HFFc6 (cell line): ENCODE results near the gene TUBD1. TPM values are rescaled to one million over a fixed set of nuclear protein-coding genes. Genes with fewer than 3 reads are reported as not detected.
A peak's percentile ranks its signal among the peaks of the same experiment; 100 is the strongest.
"Not testable (repeated sequence)": the region's sequence is repeated elsewhere in the genome, so short reads cannot be mapped to it uniquely, and the experiment has no call there.

Experiments
- DNase-seq: peaks from one replicate; pipeline ENCODE4 v3.0.0-alpha.2; 2018
- H3K27ac Mint-ChIP-seq: 2 replicates; pipeline ENCODE4 v1.8.0; 2020; ENCODE audit warnings: mild to moderate bottlenecking, mixed read lengths
- H3K27me3 Mint-ChIP-seq: 2 replicates; pipeline ENCODE4 v1.8.0; 2021; ENCODE audit warnings: mild to moderate bottlenecking, moderate library complexity, mixed read lengths; ENCODE audit not compliant: insufficient read depth
- H3K36me3 Mint-ChIP-seq: 2 replicates; pipeline ENCODE4 v1.8.0; 2021; ENCODE audit warnings: low read depth, mixed read lengths
- H3K4me1 Mint-ChIP-seq: 2 replicates; pipeline ENCODE4 v1.8.0; 2020; ENCODE audit warnings: low read depth, mixed read lengths
- H3K4me3 Mint-ChIP-seq: 2 replicates; pipeline ENCODE4 v1.8.0; 2020; ENCODE audit warnings: mild to moderate bottlenecking, moderate library complexity, mixed read lengths
- H3K9me3 Mint-ChIP-seq: 2 replicates; pipeline ENCODE4 v1.8.0; 2020; ENCODE audit warnings: mild to moderate bottlenecking, mixed read lengths
- CTCF ChIP-seq: fragments of 200-600 bp; sonication (generic); IDR thresholded peaks from 2 replicates; pipeline ENCODE4 v1.5.0; 2021; ENCODE audit warnings: antibody characterized with exemption, mild to moderate bottlenecking
- total RNA-seq, 6 experiments: library from RNA; stranded (reverse); fragmentation: NEBNext Ultra II Directional; extraction: Animal tissue kit (Norgen Biotek cat#: 25700); gene quantifications; 2 replicates in 1 of 6; 3 replicates in 5 of 6; pipeline ENCODE4 v1.2.3, GENCODE V29; 2021

TUBD1 gene
- total RNA-seq, 6 experiments from 2014 or later: 2.9 to 4.0 (median 3.3) TPM

GRCh38 chr17:59858167-59858816 lies 34.5 kb downstream of the TUBD1 start:
- Mint-ChIP-seq H3K27ac (0 out of 2 replicates have a peak overlapping the region, but pooled peaks have one; percentile 29), H3K27me3 (no peaks in the 10 kb centered on the region), H3K36me3 (peaks cover 2% of the 10 kb centered on the region; the same call in 1 of the 2 replicates), H3K4me3 (no peak overlapping the region), H3K4me1 (peaks cover 17% of the 10 kb centered on the region), H3K9me3 (no peaks in the 10 kb centered on the region)
- no peak for DNase-seq
- TF ChIP-seq CTCF: no peak

GRCh38 chr17:59856859-59857794 lies 35.6 kb downstream of the TUBD1 start:
- no peak for DNase-seq
- TF ChIP-seq CTCF: no peak
- Mint-ChIP-seq H3K27me3 (no peaks in the 10 kb centered on the region), H3K9me3 (no peaks in the 10 kb centered on the region), H3K4me3 (no peak overlapping the region), H3K36me3 (peaks cover 6% of the 10 kb centered on the region; the same call in 1 of the 2 replicates), H3K27ac (no peak overlapping the region), H3K4me1 (peaks cover 28% of the 10 kb centered on the region)

- not testable (repeated sequence) for H3K36me3 Mint-ChIP-seq, H3K9me3 Mint-ChIP-seq, DNase-seq, H3K4me3 Mint-ChIP-seq, H3K27ac Mint-ChIP-seq, H3K27me3 Mint-ChIP-seq
- H3K4me1 Mint-ChIP-seq: peaks cover 38% of the 10 kb centered on the region
Observed at GRCh38 chr17:59853919-59854729, 38.6 kb downstream of the TUBD1 start.

GRCh38 chr17:59853168-59853918 lies 39.4 kb downstream of the TUBD1 start:
- DNase-seq: peak; percentile 69
- H3K27ac Mint-ChIP-seq: peak overlapping the region; percentile 76
- peaks cover 2% of the 10 kb centered on the region; the same call in 1 of the 2 replicates for H3K27me3 Mint-ChIP-seq
- H3K4me1 Mint-ChIP-seq: peaks cover 35% of the 10 kb centered on the region
- H3K4me3 Mint-ChIP-seq: peak overlapping the region; percentile 57
- peak; percentile 77 for TF ChIP-seq CTCF
- H3K9me3 Mint-ChIP-seq: no peaks in the 10 kb centered on the region
- H3K36me3 Mint-ChIP-seq: peaks cover 6% of the 10 kb centered on the region; the same call in 1 of the 2 replicates

GRCh38 chr17:59852847-59853167 lies 39.9 kb downstream of the TUBD1 start:
- Mint-ChIP-seq H3K4me3 (peak overlapping the region; percentile 57), H3K4me1 (peaks cover 33% of the 10 kb centered on the region), H3K27ac (peak overlapping the region; percentile 89)
- not testable (repeated sequence) for H3K9me3 Mint-ChIP-seq, H3K36me3 Mint-ChIP-seq, H3K27me3 Mint-ChIP-seq, DNase-seq
